K562 (cell line): ENCODE measurements around the gene LAMA2. TPM values are rescaled to one million over a fixed set of nuclear protein-coding genes. Genes with fewer than 3 reads are reported as not detected.

Experiments used
- ATAC-seq: fragments of 200-7000 bp; cut with Tn5 transposase; 3 replicates; pipeline ENCODE4 v1.9.1; 2020; ENCODE audit warnings: moderate library complexity
- BruUV-seq: library from RNA; stranded (reverse); fragments of 400-500 nt; replicated peaks from 2 replicates; lab custom pipeline; 2021; lab: Mats Ljungman, UMichigan
- CTCF ChIA-PET: fragments of 300-600 bp; formaldehyde crosslinking; extraction: SDS; loops from one replicate; lab custom pipeline; 2021; ENCODE audit warnings: low intra/inter-chr PET ratio; lab: Yijun Ruan, JAX
- POLR2A ChIA-PET: fragments of 300-600, 350-650 bp; sonication (Branson Sonifier 250); formaldehyde crosslinking; extraction: SDS; loops from one replicate; lab custom pipeline; 2021; ENCODE audit warnings: antibody characterized with exemption, inconsistent platforms; lab: Yijun Ruan, JAX
- DNase-seq, 4 experiments: peaks; one replicate each; pipeline versions ENCODE4 v3.0.0 to v3.0.0-alpha.2; 2011 to 2018; ENCODE audit warnings: low spot score in 3 of 4, mixed read lengths in 3 of 4; ENCODE audit errors: extremely low read depth in 1 of 4
- FAIRE-seq: peaks from 2 replicates; lab custom pipeline; 2011; peaks lifted over from hg19 to GRCh38; lab: Jason Lieb, UNC
- H2AFZ ChIP-seq: 2 replicates; pipeline ENCODE4 v1.6.0; 2011; ENCODE audit warnings: low read depth, low read length, control low read depth, inconsistent platforms
- H3K27ac ChIP-seq: fragments of 200-600 bp; 3 replicates; pipeline ENCODE4 v1.8.0; 2011; ENCODE audit warnings: low read depth, mild to moderate bottlenecking, control low read depth, inconsistent platforms, low read length, moderate library complexity, mixed read lengths; ENCODE audit errors: extremely low read depth
- H3K27me3 ChIP-seq, 2 experiments: fragments of 300-600 bp in 1 of 2; 2 replicates in 1 of 2; 3 replicates in 1 of 2; pipeline versions ENCODE4 v1.6.0 to v1.8.0; 2011; ENCODE audit warnings: inconsistent platforms in 2 of 2, low read length in 2 of 2, mild to moderate bottlenecking in 1 of 2, mixed read lengths in 1 of 2, moderate library complexity in 1 of 2; ENCODE audit not compliant: control insufficient read depth in 2 of 2, insufficient read depth in 2 of 2
- H3K36me3 ChIP-seq: fragments of 300-600 bp; 3 replicates; pipeline ENCODE4 v1.8.0; 2011; ENCODE audit warnings: mild to moderate bottlenecking, low read length, inconsistent platforms; ENCODE audit not compliant: control insufficient read depth, insufficient read depth
- H3K4me1 ChIP-seq, 2 experiments: fragments of 200-600 bp in 1 of 2; replicated peaks in 1 of 2; 2 replicates in 1 of 2; 3 replicates in 1 of 2; pipeline versions ENCODE4 v1.5.1 to v1.8.0; 2011; ENCODE audit warnings: inconsistent platforms in 2 of 2, low read length in 2 of 2, mild to moderate bottlenecking in 1 of 2, mixed read lengths in 1 of 2, moderate library complexity in 1 of 2; ENCODE audit not compliant: control insufficient read depth in 2 of 2, insufficient read depth in 2 of 2
- H3K4me2 ChIP-seq: 2 replicates; pipeline ENCODE4 v1.6.1; 2011; ENCODE audit warnings: low read length, control low read depth, inconsistent platforms, mixed read lengths; ENCODE audit not compliant: insufficient read depth
- H3K4me3 ChIP-seq: fragments of 200-600 bp; sonication (generic), shearing (Covaris generic); 2 replicates; pipeline ENCODE4 v1.5.1; 2016; ENCODE audit warnings: control low read depth, inconsistent platforms
- H3K79me2 ChIP-seq: fragments of 200-600 bp; 3 replicates; pipeline ENCODE4 v1.8.0; 2011; ENCODE audit warnings: low read length, inconsistent platforms; ENCODE audit not compliant: control insufficient read depth, insufficient read depth
- H3K9ac ChIP-seq, 2 experiments: 2 replicates each; pipeline versions ENCODE4 v1.6.0 to v1.6.1; 2011; ENCODE audit warnings: low read depth in 2 of 2, low read length in 2 of 2, control low read depth in 1 of 2, inconsistent platforms in 1 of 2, mild to moderate bottlenecking in 1 of 2, mixed read lengths in 1 of 2; ENCODE audit not compliant: insufficient read depth in 1 of 2
- H3K9me1 ChIP-seq: one replicate; pipeline ENCODE4 v1.6.0; 2011; ENCODE audit warnings: inconsistent platforms, mild to moderate bottlenecking, low read length, moderate library complexity; ENCODE audit not compliant: control insufficient read depth, insufficient read depth
- H3K9me3 ChIP-seq: replicated peaks from 2 replicates; pipeline ENCODE4 v1.5.1; 2011; ENCODE audit warnings: low read depth, low read length, inconsistent platforms; ENCODE audit not compliant: control insufficient read depth, insufficient read depth
- H4K20me1 ChIP-seq: replicated peaks from 2 replicates; pipeline ENCODE4 v1.6.1; 2011; ENCODE audit warnings: low read length, inconsistent platforms, mixed read lengths; ENCODE audit not compliant: control insufficient read depth, insufficient read depth
- BRCA1 ChIP-seq, 2 experiments: fragments of 450-650 bp in 1 of 2; sonication (generic) in 1 of 2; formaldehyde crosslinking in 1 of 2; IDR thresholded peaks; 2 replicates each; pipeline versions ENCODE4 v1.5.0 to v1.6.1; 2017 to 2020; ENCODE audit warnings: mild to moderate bottlenecking in 1 of 2, missing genetic modification reagents in 1 of 2
- CTBP1 ChIP-seq: fragments of 450-650 bp; IDR thresholded peaks from 2 replicates; pipeline ENCODE4 v1.6.1; 2016; ENCODE audit warnings: borderline replicate concordance
- ETV6 ChIP-seq, 3 experiments: fragments of 150-350 bp in 1 of 3; sonication (generic) in 1 of 3; formaldehyde crosslinking in 1 of 3; IDR thresholded peaks; 2 replicates each; pipeline versions ENCODE4 v1.6.1 to v1.8.0; 2014 to 2022; ENCODE audit warnings: borderline replicate concordance in 2 of 3, low read depth in 2 of 3, antibody characterized with exemption in 1 of 3, low read length in 1 of 3, mild to moderate bottlenecking in 1 of 3, missing genetic modification reagents in 1 of 3
- HDAC6 ChIP-seq: IDR thresholded peaks from 2 replicates; pipeline ENCODE4 v1.6.1; 2012; ENCODE audit warnings: low read depth, mild to moderate bottlenecking, control low read depth, inconsistent platforms, low read length, moderate library complexity
- SMAD2 ChIP-seq: fragments of 150-350 bp; IDR thresholded peaks from 2 replicates; pipeline ENCODE4 v1.6.1; 2014; ENCODE audit warnings: low read depth, mild to moderate bottlenecking, low read length
- ZBED1 ChIP-seq: IDR thresholded peaks from 2 replicates; pipeline ENCODE4 v1.6.1; 2014
- ZNF184 ChIP-seq: sonication (generic); formaldehyde crosslinking; IDR thresholded peaks from 2 replicates; pipeline ENCODE4 v1.5.0; 2020; ENCODE audit warnings: missing genetic modification reagents
- WGBS: fragments of 100-300 bp; shearing (Covaris generic); methylation state at CpG from one replicate; pipeline ENCODE4 v1.1.6; 2016; ENCODE audit warnings: low coverage, mixed read lengths; ENCODE audit not compliant: insufficient coverage; ENCODE audit errors: missing lambda C conversion rate; 5-methylcytosine and 5-hydroxymethylcytosine counted together
- in situ Hi-C: fragments of 300-500 bp; cut with MboI; formaldehyde crosslinking; loops from 4 replicates; pipeline ENCODE4 v1.15.0; 2018; ENCODE audit warnings: inconsistent platforms, mixed read lengths
- intact Hi-C: fragments of 100-400 bp; cut with micrococcal nuclease; formaldehyde crosslinking; loops from 2 replicates; pipeline ENCODE4 v1.14.2; 2022
- polyA plus RNA-seq, 8 experiments: library from polyadenylated mRNA; depleted of rRNA in 4 of 8; stranded (reverse) in 5 of 8; unstranded in 3 of 8; fragments of >200 nt; fragmentation: Nextera tagmentation in 2 of 8; fragmentation: Illumina TruSeq in 1 of 8; extraction: Ambion mirVana in 2 of 8; extraction: Trizol in 1 of 8; gene quantifications; 2 replicates each; pipeline versions ENCODE4 v1.2.1 to v1.2.3, GENCODE V29; 2011 to 2014; ENCODE audit warnings: inconsistent platforms in 1 of 8, missing spikeins in 1 of 8
- total RNA-seq, 7 experiments: library from RNA; depleted of rRNA in 6 of 7; stranded (reverse); fragments of >200 nt in 6 of 7; fragmentation: Illumina TruSeq in 2 of 7; extraction: Trizol in 2 of 7; gene quantifications; 2 replicates each; pipeline versions ENCODE4 v1.2.1 to v1.2.3, GENCODE V29; 2011 to 2021; ENCODE audit warnings: low replicate concordance in 1 of 7
- TF ChIP-seq, protein P1 (sequence below): IDR thresholded peaks from 2 replicates; pipeline ENCODE4 v1.6.1; 2011; ENCODE audit warnings: borderline replicate concordance, low read depth, mild to moderate bottlenecking, moderate library complexity, low read length; ENCODE audit not compliant: insufficient read depth, poor library complexity, severe bottlenecking

The LAMA2 gene
- total and polyA plus RNA-seq, 9 of the 15 experiments (the other 6 are each of a cell fraction or from before 2014, with no cell fraction given), result 0.04 to 1.5 (median 0.36) TPM

DNA sequence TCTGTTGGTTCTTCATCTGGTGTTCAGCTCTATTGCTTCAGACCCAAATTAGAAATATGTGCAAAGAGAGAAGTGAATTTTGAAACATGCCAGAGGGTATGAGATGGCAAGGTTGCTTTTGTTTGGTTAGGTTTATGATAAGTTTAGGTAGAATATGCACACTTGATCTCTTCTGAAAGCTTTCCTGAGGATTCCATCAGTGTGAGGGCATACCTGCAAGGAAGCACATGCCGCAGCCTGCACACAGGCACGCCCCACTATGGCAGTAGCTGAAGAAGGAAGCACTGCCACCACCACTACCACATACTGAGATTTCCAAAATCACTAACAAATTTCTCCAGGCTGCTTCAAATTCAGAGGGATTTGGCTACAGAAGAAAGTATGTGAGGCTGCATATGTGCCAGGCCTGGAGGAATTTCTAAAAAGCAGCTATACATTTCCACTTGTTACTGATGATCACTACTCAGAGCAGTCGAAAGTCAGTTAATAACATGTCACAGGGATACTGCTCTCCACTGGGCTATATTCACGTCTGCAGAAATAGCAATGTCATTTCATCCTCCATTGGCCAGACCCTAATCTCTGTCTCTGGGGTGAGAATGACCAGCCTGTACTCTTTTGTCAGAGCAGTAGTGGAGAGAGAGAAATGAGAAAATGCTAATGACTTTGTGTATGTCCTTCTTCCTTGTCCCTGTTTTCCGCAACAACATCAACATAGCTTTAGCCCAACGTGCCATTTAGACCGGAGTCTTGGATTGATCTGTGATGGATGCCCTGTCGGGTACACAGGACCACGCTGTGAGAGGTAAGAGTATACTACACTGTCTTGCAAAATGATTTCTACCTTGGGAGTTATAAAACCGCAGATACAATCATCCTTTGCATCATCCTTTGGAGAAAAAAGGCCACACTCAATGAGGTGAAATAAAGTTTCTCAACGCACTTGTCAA lies 396.7 kb downstream of the LAMA2 start:
- no peak for ATAC-seq
- CTCF ChIA-PET, result no interaction called here
- in situ Hi-C loops, result no loop called here

More for the DNA sequence above, 396.7 kb downstream of the LAMA2 start:
- WGBS, result under 1% methylated on average over 11 of the region's 11 CpGs
- Histone ChIP-seq H3K27me3 (no peaks in the 10 kb centered on the region), H4K20me1 (no peaks in the 10 kb centered on the region), H3K4me1 (no peaks in the 10 kb centered on the region), H3K9me1 (no peaks in the 10 kb centered on the region), H3K9ac (no peak overlapping the region), H3K36me3 (no peaks in the 10 kb centered on the region), H2AFZ (no peak overlapping the region), H3K4me3 (no peak overlapping the region), H3K79me2 (no peaks in the 10 kb centered on the region)
- intact Hi-C loops, result no loop called here
- POLR2A ChIA-PET, result no interaction called here
- DNase-seq, result no peak
- no peak for FAIRE-seq
- BruUV-seq, result no TSS peak
- TF ChIP-seq ETV6 (IDR thresholded peaks at IDR 0.05; ENCODE audit: borderline replicate concordance in 1 of 2, low read depth in 2 of 2, low read length in 1 of 2) (no peak), ETV6 (CRISPR knock-in tag; IDR thresholded peaks at IDR 0.05; ENCODE audit: borderline replicate concordance) (no peak), ZNF184 (no peak), SMAD2 (no peak), ZBED1 (no peak), HDAC6 (no peak), CTBP1 (no peak), BRCA1 (IDR thresholded peaks at IDR 0.05) (no peak), BRCA1 (CRISPR knock-in tag; IDR thresholded peaks at IDR 0.05) (no peak)
- TF ChIP-seq, protein P1, sequence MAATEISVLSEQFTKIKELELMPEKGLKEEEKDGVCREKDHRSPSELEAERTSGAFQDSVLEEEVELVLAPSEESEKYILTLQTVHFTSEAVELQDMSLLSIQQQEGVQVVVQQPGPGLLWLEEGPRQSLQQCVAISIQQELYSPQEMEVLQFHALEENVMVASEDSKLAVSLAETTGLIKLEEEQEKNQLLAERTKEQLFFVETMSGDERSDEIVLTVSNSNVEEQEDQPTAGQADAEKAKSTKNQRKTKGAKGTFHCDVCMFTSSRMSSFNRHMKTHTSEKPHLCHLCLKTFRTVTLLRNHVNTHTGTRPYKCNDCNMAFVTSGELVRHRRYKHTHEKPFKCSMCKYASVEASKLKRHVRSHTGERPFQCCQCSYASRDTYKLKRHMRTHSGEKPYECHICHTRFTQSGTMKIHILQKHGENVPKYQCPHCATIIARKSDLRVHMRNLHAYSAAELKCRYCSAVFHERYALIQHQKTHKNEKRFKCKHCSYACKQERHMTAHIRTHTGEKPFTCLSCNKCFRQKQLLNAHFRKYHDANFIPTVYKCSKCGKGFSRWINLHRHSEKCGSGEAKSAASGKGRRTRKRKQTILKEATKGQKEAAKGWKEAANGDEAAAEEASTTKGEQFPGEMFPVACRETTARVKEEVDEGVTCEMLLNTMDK, result no peak
- TF ChIP-seq, all 486 proteins: peak for 0
- Histone ChIP-seq H3K4me2 (no peak overlapping the region), H3K27ac (no peak overlapping the region), H3K9me3 (no peaks in the 10 kb centered on the region; the same call in 1 of the 2 replicates)
